Fibroblast of the aortic adventitia (primary cell): Measurements from ENCODE around the gene PLA2G5. TPM values are rescaled to one million over a fixed set of nuclear protein-coding genes. Genes with fewer than 3 reads are reported as not detected.
A peak's percentile ranks its signal among the peaks of the same experiment; 100 is the strongest.
"Not testable (repeated sequence)": the region's sequence is repeated elsewhere in the genome, so short reads cannot be mapped to it uniquely, and the experiment has no call there.

Experiments used
- DNase-seq: peaks from one replicate; pipeline ENCODE4 v3.0.0-alpha.2; 2010; ENCODE audit warnings: low read depth
- H3K4me3 ChIP-seq: 2 replicates; pipeline ENCODE4 v1.5.1; 2011; ENCODE audit warnings: low read depth, mild to moderate bottlenecking, control low read depth, low read length, moderate library complexity
- total RNA-seq: library from RNA; depleted of rRNA; stranded (reverse); fragments of >200 nt; gene quantifications from 2 replicates; pipeline ENCODE4 v1.2.3, GENCODE V29; 2012; ENCODE audit warnings: low replicate concordance
- TF ChIP-seq, protein P1 (sequence below): IDR thresholded peaks from 2 replicates; pipeline ENCODE4 v1.5.1; 2011; ENCODE audit warnings: mild to moderate bottlenecking, low read length, control low read depth, inconsistent platforms; ENCODE audit not compliant: insufficient read depth

Gene PLA2G5
- total RNA-seq, 1 donor = 0.36 TPM

DNA sequence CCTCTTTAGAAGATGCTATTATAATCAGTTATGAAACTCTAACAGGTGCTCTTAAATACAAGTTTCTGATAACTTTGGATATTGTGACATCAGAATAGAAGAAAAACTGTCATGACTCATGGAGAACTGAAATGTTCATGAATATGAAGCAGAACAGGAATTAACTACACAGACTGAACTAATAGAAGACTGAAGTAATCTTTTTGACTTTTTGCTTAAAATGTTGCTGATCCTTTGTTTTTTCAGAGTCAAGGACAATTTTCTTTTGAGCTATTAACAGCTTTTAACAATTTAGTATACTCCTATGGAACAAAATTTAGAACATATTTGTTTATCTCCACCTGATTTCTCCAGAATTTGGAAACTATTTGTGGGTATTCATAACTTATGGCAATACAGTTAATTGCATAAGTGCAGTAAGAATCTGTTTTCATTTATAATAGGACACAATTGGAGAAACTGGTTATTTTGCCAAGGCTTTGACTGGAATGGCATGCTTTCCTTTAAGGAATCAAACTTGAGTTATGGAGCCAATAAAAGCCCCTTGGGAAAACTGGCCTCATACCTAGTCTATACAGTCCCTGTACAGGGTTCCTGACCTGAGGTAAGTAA, 18.7 kb upstream of the PLA2G5 start:
- no peak overlapping the region for H3K4me3 ChIP-seq
- TF ChIP-seq, protein P1, sequence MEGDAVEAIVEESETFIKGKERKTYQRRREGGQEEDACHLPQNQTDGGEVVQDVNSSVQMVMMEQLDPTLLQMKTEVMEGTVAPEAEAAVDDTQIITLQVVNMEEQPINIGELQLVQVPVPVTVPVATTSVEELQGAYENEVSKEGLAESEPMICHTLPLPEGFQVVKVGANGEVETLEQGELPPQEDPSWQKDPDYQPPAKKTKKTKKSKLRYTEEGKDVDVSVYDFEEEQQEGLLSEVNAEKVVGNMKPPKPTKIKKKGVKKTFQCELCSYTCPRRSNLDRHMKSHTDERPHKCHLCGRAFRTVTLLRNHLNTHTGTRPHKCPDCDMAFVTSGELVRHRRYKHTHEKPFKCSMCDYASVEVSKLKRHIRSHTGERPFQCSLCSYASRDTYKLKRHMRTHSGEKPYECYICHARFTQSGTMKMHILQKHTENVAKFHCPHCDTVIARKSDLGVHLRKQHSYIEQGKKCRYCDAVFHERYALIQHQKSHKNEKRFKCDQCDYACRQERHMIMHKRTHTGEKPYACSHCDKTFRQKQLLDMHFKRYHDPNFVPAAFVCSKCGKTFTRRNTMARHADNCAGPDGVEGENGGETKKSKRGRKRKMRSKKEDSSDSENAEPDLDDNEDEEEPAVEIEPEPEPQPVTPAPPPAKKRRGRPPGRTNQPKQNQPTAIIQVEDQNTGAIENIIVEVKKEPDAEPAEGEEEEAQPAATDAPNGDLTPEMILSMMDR = no peak
- no peak for DNase-seq

DNA sequence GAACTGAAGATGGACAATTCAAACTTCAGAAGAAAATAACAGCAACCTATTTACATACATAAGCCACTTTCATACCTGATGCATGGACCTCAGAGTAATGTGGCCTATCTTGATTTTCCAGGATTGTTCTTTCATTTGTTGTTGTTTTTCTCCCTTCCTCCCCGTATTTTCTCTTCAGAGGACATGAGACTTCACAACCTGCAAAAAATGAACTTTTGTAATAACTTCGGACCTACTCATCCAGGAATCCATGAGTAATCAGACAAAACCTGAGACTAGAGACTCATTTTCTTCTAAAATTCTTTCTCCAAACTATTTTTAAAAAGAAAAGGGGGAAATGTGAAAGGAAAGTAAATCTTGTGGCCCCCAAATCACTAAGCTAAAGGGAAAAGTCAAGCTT, 17.6 kb upstream of the PLA2G5 start:
- DNase-seq = no peak
- no peak overlapping the region for H3K4me3 ChIP-seq
- TF ChIP-seq, protein P1 = no peak

DNA sequence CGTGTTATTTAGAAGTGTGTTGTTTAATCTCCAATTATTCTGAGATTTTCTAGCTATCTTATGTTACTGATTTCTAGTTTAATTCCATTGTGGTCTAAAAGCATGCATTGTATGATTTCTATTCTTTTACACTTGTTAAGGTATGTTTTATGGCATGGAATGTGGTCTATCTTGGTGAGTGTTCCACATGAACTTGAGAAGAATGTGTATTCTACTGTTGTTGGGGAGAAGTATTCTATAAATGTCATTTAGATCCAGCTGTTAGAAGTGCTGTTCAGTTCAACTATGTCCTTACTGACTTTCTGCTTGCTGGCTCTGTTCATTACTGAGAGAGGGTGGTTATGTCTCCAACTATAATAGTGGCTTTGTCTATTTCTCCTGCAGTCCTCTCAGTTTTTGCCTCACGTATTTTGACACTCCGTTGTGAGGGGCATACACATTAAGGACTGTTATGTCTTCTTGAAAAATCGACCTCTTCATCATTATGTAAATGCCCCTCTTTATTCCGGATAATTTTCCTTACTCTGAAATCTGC, 12.0 kb upstream of the PLA2G5 start:
- TF ChIP-seq, protein P1 = no peak
- H3K4me3 ChIP-seq = no peak overlapping the region
- DNase-seq = no peak

DNA sequence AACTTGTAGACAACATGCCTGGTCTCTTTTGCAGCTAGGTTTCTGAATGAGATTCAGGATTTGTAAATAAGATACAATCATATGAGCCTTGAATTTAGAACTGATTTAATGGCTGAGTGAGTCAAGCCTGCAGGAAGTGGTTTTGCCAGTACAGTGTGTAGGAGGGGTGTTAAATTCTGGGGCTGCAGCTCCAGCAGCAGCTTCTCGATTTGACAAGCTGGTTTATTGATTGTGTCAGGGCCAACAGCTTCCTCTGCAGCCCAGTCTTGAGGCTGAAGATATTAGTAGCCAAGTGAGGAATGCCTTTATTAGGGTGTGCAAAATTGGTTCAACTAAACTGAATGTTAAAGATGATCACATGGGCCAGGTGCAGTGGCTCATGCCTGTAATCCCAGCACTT, 11.5 kb upstream of the PLA2G5 start:
- TF ChIP-seq, protein P1 = no peak
- DNase-seq = peak; percentile 53
- H3K4me3 ChIP-seq = no peak overlapping the region

DNA sequence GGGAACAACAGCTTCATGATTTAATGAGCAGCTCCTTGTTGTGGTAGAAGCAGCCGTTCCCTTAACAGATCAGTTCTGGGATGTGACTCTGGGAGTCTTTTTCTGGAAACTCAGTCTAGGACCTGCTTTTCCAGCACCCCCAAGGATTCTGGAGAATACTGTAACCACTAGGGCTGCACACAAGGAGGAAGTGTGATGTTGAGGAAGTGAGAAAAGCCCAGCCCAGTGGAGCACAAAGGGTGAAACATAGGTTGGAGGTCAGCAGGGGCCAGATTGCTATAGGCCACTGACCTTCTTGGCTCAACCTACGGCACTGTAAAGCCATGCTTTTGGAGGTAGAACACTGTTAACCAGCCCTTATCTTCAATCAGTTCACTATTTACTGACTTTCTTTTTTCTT, 10.1 kb upstream of the PLA2G5 start:
- TF ChIP-seq, protein P1 = no peak
- no peak for DNase-seq

DNA sequence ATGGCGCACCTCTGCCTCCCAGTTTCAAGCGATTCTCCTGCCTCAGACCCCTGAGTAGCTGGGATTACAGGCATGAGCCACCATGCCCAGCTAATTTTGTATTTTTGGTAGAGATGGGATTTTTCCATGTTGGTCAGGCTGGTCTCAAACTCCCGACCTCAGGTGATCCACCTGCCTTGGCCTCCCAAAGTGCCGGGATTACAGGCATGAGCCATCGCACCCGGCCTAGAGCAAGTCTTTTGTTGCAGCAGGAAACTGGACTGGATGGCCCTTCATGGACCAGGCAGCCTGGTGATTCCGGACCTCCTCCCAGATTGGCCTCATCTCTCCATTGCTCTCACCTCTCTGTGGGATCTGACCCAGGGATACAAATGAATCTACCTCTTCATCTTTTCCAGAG, 9.2 kb upstream of the PLA2G5 start:
- not testable (repeated sequence) for DNase-seq

More for the DNA sequence above, 10.1 kb upstream of the PLA2G5 start:
- H3K4me3 ChIP-seq = no peak overlapping the region

DNA sequence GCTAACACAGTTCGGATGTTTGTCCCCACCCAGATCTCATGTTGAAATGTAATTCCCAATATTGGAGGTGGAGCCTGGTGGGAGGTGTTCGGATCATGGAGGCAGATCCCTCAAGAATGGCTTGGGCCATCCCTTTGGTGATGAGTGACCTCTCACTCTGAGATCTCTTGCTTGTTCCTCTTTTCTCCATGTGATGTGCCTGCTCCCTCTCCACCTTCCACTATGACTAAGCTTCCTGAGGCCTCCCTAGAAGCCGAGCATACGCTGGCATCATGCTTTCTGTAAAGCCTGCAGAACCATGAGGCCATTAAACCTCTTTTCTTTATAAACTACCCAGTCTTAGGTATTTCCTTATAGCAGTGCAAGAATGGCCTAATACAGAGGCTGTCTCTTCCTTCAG, 8.1 kb upstream of the PLA2G5 start:
- H3K4me3 ChIP-seq = no peak overlapping the region
- no peak for DNase-seq

More for the DNA sequence above, 9.2 kb upstream of the PLA2G5 start:
- H3K4me3 ChIP-seq = not testable (repeated sequence)

More for the DNA sequence above, 8.1 kb upstream of the PLA2G5 start:
- TF ChIP-seq, protein P1 = no peak
